ENCODE measurements around the gene RUVBL2. TPM values are rescaled to one million over a fixed set of nuclear protein-coding genes. Genes with fewer than 3 reads are reported as not detected.

RUVBL2 gene
- 184 and 199 TPM in 2 replicates for total RNA-seq (2022)
- Bru-seq, nascent RNA, result percentile 68 among the genes with signal in this experiment
- percentile 79 among the genes with signal in this experiment for BruChase-seq, experiment 1, labeled RNA remaining after a 6-hour chase
- BruChase-seq, experiment 2, labeled RNA remaining after a 2-hour chase, result percentile 70 among the genes with signal in this experiment
- long read RNA-seq, transcript RUVBL2-205 (2 exons, 546 nt), result minor isoform, 122 of 730 reads
- long read RNA-seq, transcript RUVBL2-206 (15 exons, 2,009 nt), result major isoform, 467 of 730 reads
- long read RNA-seq, partial matches to known transcripts, result 69 of 730 reads
- long read RNA-seq, other reads (novel, unspliced or antisense), result 66 of 730 reads

- intact Hi-C loops (cut with micrococcal nuclease; ENCODE audit: unreplicated experiment), result loop anchor here (10.0 kb wide), 1 partner anchor 231 kb away; no protein-coding TSS in a partner anchor
- peaks cover 61% of the 10 kb centered on the region for H3K36me3 Mint-ChIP-seq (ENCODE audit: insufficient read depth, unreplicated experiment)
- CTCF ChIA-PET, result interaction anchor here (0.5 to 2.3 kb wide), 32 partner anchors 10 to 876 kb away, joined by 3 to 16 read pairs (median 4); partner anchors contain the start of genes BAX, CA11, CGB7 and FUT2
- H3K27me3 Mint-ChIP-seq (ENCODE audit: unreplicated experiment), result no peaks in the 10 kb centered on the region
- BruUV-seq (replicated peaks), result no TSS peak
- TF ChIP-seq, protein P1, sequence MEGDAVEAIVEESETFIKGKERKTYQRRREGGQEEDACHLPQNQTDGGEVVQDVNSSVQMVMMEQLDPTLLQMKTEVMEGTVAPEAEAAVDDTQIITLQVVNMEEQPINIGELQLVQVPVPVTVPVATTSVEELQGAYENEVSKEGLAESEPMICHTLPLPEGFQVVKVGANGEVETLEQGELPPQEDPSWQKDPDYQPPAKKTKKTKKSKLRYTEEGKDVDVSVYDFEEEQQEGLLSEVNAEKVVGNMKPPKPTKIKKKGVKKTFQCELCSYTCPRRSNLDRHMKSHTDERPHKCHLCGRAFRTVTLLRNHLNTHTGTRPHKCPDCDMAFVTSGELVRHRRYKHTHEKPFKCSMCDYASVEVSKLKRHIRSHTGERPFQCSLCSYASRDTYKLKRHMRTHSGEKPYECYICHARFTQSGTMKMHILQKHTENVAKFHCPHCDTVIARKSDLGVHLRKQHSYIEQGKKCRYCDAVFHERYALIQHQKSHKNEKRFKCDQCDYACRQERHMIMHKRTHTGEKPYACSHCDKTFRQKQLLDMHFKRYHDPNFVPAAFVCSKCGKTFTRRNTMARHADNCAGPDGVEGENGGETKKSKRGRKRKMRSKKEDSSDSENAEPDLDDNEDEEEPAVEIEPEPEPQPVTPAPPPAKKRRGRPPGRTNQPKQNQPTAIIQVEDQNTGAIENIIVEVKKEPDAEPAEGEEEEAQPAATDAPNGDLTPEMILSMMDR (IDR thresholded peaks at IDR 0.05; ENCODE audit: unreplicated experiment), result peak; percentile 98
- DNase-seq, result peak; percentile 100
- peaks cover 44% of the 10 kb centered on the region for H3K4me1 Mint-ChIP-seq (ENCODE audit: low read depth, unreplicated experiment)
- H3K27ac Mint-ChIP-seq (ENCODE audit: unreplicated experiment), result peak within 1 kb of the TSS; percentile 94
- H3K4me3 Mint-ChIP-seq (ENCODE audit: low read depth, unreplicated experiment), result peak within 1 kb of the TSS; percentile 92
- H3K9me3 Mint-ChIP-seq (ENCODE audit: low read depth, unreplicated experiment), result no peaks in the 10 kb centered on the region
These were observed at the start of gene RUVBL2, which contains the start of gene GYS1 for GRCh38 chr19:48993175-48994034. Gene RUVBL2 (plus strand): TSS chr19:48993887. CDS start chr19:48993912, 25 bp downstream. Gene GYS1 (minus strand): TSS chr19:48993309. CDS start chr19:48993112, 197 bp downstream.

DNA sequence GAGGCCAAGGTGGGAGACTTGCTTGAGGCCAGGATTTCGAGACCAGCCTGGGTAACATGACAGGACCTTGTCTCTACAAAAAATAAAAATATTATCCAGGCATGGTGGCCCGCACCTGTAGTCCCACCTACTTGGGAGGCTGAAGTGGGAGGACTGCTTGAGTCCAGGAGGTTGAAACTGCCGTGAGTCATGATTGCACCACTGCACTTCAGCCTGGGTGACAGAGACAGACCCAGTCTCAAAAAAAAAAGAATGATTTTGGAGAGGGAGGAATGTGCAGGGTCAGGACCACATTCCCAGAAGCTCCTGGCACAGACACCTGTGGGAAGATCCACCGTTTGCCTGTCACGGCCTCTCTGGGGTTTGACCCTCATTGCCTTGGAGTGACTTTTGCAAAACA lies 48.3 kb upstream of the RUVBL2 start:
- Mint-ChIP-seq H3K9me3 (ENCODE audit: low read depth, unreplicated experiment) (peaks cover 2% of the 10 kb centered on the region), H3K4me3 (ENCODE audit: low read depth, unreplicated experiment) (no peak overlapping the region), H3K27me3 (ENCODE audit: unreplicated experiment) (no peaks in the 10 kb centered on the region), H3K27ac (ENCODE audit: unreplicated experiment) (no peak overlapping the region), H3K36me3 (ENCODE audit: insufficient read depth, unreplicated experiment) (no peaks in the 10 kb centered on the region), H3K4me1 (ENCODE audit: low read depth, unreplicated experiment) (no peaks in the 10 kb centered on the region)
- intact Hi-C loops (cut with micrococcal nuclease; ENCODE audit: unreplicated experiment), result no loop called here
- CTCF ChIA-PET, result interaction anchor here (1.1 kb wide), 1 partner anchor 12 kb away, joined by 3 read pairs; the partner anchor contains the start of gene DHDH
- TF ChIP-seq, protein P1 (IDR thresholded peaks at IDR 0.05; ENCODE audit: unreplicated experiment), result no peak
- DNase-seq, result no peak
- no TSS peak for BruUV-seq (replicated peaks)

DNA sequence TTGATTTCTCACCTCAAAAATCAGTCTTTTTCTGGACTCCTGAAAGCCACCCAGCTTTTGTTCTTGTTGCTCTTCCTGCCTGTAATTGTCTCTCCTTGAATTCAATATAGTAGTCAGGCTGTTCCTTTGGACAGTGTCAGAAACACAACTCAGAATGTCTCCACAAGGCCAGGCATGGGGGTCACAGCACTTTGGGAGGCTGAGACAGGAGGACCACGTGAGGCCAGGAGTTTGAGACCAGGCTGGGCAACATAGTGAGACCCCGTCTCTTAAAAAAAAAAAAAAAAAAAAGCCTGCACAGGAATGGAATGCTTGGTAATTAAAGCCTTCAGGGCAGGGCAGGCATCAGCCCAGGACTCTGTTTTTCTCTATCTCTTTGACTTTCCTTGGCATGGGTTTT lies 47.9 kb upstream of the RUVBL2 start:
- Mint-ChIP-seq H3K4me1 (ENCODE audit: low read depth, unreplicated experiment) (no peaks in the 10 kb centered on the region), H3K27ac (ENCODE audit: unreplicated experiment) (no peak overlapping the region), H3K4me3 (ENCODE audit: low read depth, unreplicated experiment) (no peak overlapping the region), H3K36me3 (ENCODE audit: insufficient read depth, unreplicated experiment) (no peaks in the 10 kb centered on the region), H3K27me3 (ENCODE audit: unreplicated experiment) (no peaks in the 10 kb centered on the region), H3K9me3 (ENCODE audit: low read depth, unreplicated experiment) (peaks cover 2% of the 10 kb centered on the region)
- intact Hi-C loops (cut with micrococcal nuclease; ENCODE audit: unreplicated experiment), result no loop called here
- TF ChIP-seq, protein P1 (IDR thresholded peaks at IDR 0.05; ENCODE audit: unreplicated experiment), result no peak
- no peak for DNase-seq
- BruUV-seq (replicated peaks), result no TSS peak
- CTCF ChIA-PET, result interaction anchor here (0.6 to 1.1 kb wide), 3 partner anchors 13 to 65 kb away, joined by 3 to 5 read pairs (median 3); partner anchors contain the start of gene DHDH

Data from Calu3 (cell line).